Panc1 (cell line): ENCODE measurements around the gene FNBP1L. TPM values are rescaled to one million over a fixed set of nuclear protein-coding genes. Genes with fewer than 3 reads are reported as not detected.

Experiments
- ATAC-seq: fragments of 200-7000 bp; cut with Tn5 transposase; 2 replicates; pipeline ENCODE4 v1.9.1; 2020; ENCODE audit warnings: mild to moderate bottlenecking, moderate library complexity
- BruUV-seq: library from RNA; stranded (reverse); fragments of 400-500 nt; replicated peaks from 2 replicates; lab custom pipeline; 2021; lab: Mats Ljungman, UMichigan
- CTCF ChIA-PET: fragments of 300-600 bp; sonication (Branson Sonifier 250); formaldehyde crosslinking; loops from one replicate; lab custom pipeline; 2022; ENCODE audit warnings: antibody characterized with exemption; lab: Charles Lee
- POLR2A ChIA-PET: fragments of 300-600 bp; sonication (Branson Sonifier 250); formaldehyde crosslinking; loops from one replicate; lab custom pipeline; 2022; ENCODE audit warnings: antibody characterized with exemption; lab: Charles Lee
- DNase-seq: peaks from one replicate; pipeline ENCODE4 v3.0.0-alpha.2; 2010; ENCODE audit warnings: low read depth, low spot score
- H3K27ac ChIP-seq: 2 replicates; pipeline ENCODE4 v1.5.1; 2011; ENCODE audit warnings: mild to moderate bottlenecking, low read length, inconsistent platforms
- H3K27me3 ChIP-seq: fragments of 200-500 bp; sonication (Bioruptor generic); 2 replicates; pipeline ENCODE4 v1.6.0; 2014; ENCODE audit warnings: low read length, inconsistent platforms; ENCODE audit not compliant: control insufficient read depth, insufficient read depth
- H3K36me3 ChIP-seq: fragments of 200-500 bp; sonication (Bioruptor generic); 2 replicates; pipeline ENCODE4 v1.5.1; 2014; ENCODE audit warnings: inconsistent platforms, mild to moderate bottlenecking, low read length, moderate library complexity; ENCODE audit not compliant: control insufficient read depth, insufficient read depth
- H3K4me1 ChIP-seq: 2 replicates; pipeline ENCODE4 v1.5.1; 2011; ENCODE audit warnings: inconsistent platforms, mild to moderate bottlenecking, low read length, moderate library complexity; ENCODE audit not compliant: control insufficient read depth, insufficient read depth
- H3K4me3 ChIP-seq, 2 experiments: 2 replicates each; pipeline ENCODE4 v1.5.1; 2011 to 2012; ENCODE audit warnings: low read depth in 2 of 2, low read length in 2 of 2, mild to moderate bottlenecking in 2 of 2, inconsistent platforms in 1 of 2, moderate library complexity in 1 of 2
- H3K9me3 ChIP-seq: fragments of 200-500 bp; sonication (Bioruptor generic); 2 replicates; pipeline ENCODE4 v1.5.1; 2014; ENCODE audit warnings: low read depth, mild to moderate bottlenecking, inconsistent platforms, low read length, moderate library complexity; ENCODE audit not compliant: control insufficient read depth, insufficient read depth
- CTCF ChIP-seq: fragments of 450-650 bp; IDR thresholded peaks from 2 replicates; pipeline ENCODE4 v1.5.1; 2017; ENCODE audit warnings: mild to moderate bottlenecking
- POLR2AphosphoS5 ChIP-seq: IDR thresholded peaks from 2 replicates; pipeline ENCODE4 v1.6.1; 2012; ENCODE audit warnings: mild to moderate bottlenecking, low read depth, low read length, moderate library complexity
- SIN3A ChIP-seq: IDR thresholded peaks from 2 replicates; pipeline ENCODE4 v1.6.1; 2012; ENCODE audit warnings: low read depth, mild to moderate bottlenecking, low read length, moderate library complexity, borderline replicate concordance; ENCODE audit not compliant: insufficient read depth
- TCF7L2 ChIP-seq: IDR thresholded peaks from 2 replicates; pipeline ENCODE4 v1.6.1; 2011; ENCODE audit warnings: mild to moderate bottlenecking, low read depth, low read length, inconsistent platforms
- in situ Hi-C: cut with HindIII; loops from 2 replicates; pipeline ENCODE4 v1.10.0; 2016; ENCODE audit warnings: low sequenced_read_pairs, low pct_unique_long_range_greater_than_20kb
- intact Hi-C: fragments of 100-400 bp; cut with micrococcal nuclease; formaldehyde crosslinking; loops from one replicate; pipeline ENCODE4 v1.10.0; 2022; ENCODE audit not compliant: unreplicated experiment
- total RNA-seq: library from RNA; stranded (reverse); gene quantifications from one replicate; pipeline ENCODE4 v1.2.1, GENCODE V29; 2021; ENCODE audit not compliant: unreplicated experiment
- TF ChIP-seq, protein P1 (sequence below), 2 experiments: IDR thresholded peaks; 2 replicates each; pipeline ENCODE4 v1.6.1; 2011 to 2012; ENCODE audit warnings: low read depth in 2 of 2, control low read depth in 1 of 2, low read length in 1 of 2, mild to moderate bottlenecking in 1 of 2, moderate library complexity in 1 of 2; ENCODE audit not compliant: insufficient read depth in 1 of 2

The FNBP1L gene
- total RNA-seq, 1 experiment from 2014 or later, result 25.1 TPM

- DNase-seq, result no peak
- ChIA-PET CTCF (no interaction called here), POLR2A (no interaction called here)
- Histone ChIP-seq H3K27me3 (no peaks in the 10 kb centered on the region), H3K36me3 (no peaks in the 10 kb centered on the region), H3K9me3 (no peaks in the 10 kb centered on the region), H3K27ac (no peak overlapping the region), H3K4me1 (no peaks in the 10 kb centered on the region; the same call in 1 of the 2 replicates), H3K4me3 (no peak overlapping the region)
- no TSS peak for BruUV-seq
- TF ChIP-seq CTCF, result no peak
- TF ChIP-seq TCF7L2, result no peak
- TF ChIP-seq POLR2AphosphoS5, result no peak
- TF ChIP-seq SIN3A, result no peak
- TF ChIP-seq, protein P1, sequence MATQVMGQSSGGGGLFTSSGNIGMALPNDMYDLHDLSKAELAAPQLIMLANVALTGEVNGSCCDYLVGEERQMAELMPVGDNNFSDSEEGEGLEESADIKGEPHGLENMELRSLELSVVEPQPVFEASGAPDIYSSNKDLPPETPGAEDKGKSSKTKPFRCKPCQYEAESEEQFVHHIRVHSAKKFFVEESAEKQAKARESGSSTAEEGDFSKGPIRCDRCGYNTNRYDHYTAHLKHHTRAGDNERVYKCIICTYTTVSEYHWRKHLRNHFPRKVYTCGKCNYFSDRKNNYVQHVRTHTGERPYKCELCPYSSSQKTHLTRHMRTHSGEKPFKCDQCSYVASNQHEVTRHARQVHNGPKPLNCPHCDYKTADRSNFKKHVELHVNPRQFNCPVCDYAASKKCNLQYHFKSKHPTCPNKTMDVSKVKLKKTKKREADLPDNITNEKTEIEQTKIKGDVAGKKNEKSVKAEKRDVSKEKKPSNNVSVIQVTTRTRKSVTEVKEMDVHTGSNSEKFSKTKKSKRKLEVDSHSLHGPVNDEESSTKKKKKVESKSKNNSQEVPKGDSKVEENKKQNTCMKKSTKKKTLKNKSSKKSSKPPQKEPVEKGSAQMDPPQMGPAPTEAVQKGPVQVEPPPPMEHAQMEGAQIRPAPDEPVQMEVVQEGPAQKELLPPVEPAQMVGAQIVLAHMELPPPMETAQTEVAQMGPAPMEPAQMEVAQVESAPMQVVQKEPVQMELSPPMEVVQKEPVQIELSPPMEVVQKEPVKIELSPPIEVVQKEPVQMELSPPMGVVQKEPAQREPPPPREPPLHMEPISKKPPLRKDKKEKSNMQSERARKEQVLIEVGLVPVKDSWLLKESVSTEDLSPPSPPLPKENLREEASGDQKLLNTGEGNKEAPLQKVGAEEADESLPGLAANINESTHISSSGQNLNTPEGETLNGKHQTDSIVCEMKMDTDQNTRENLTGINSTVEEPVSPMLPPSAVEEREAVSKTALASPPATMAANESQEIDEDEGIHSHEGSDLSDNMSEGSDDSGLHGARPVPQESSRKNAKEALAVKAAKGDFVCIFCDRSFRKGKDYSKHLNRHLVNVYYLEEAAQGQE (IDR thresholded peaks at IDR 0.05; ENCODE audit: insufficient read depth in 1 of 2, low read depth in 2 of 2, low read length in 1 of 2), result no peak
- in situ Hi-C loops, result no loop called here
- ATAC-seq, result no peak
- intact Hi-C loops, result no loop called here
Measured at GRCh38 chr1:93499533-93499932, 51.6 kb downstream of the FNBP1L start.

- TF ChIP-seq SIN3A, result no peak
- TF ChIP-seq, protein P1 (IDR thresholded peaks at IDR 0.05; ENCODE audit: insufficient read depth in 1 of 2, low read depth in 2 of 2, low read length in 1 of 2), result no peak
- no peak for TF ChIP-seq TCF7L2
- no peak for TF ChIP-seq POLR2AphosphoS5
- no peak for TF ChIP-seq CTCF
- Histone ChIP-seq H3K27ac (no peak overlapping the region), H3K4me1 (no peaks in the 10 kb centered on the region; the same call in 1 of the 2 replicates), H3K27me3 (no peaks in the 10 kb centered on the region), H3K9me3 (no peaks in the 10 kb centered on the region), H3K4me3 (no peak overlapping the region), H3K36me3 (no peaks in the 10 kb centered on the region)
- CTCF ChIA-PET, result no interaction called here
- intact Hi-C loops, result no loop called here
- BruUV-seq, result no TSS peak
- DNase-seq (no peak), ATAC-seq (no peak)
- POLR2A ChIA-PET, result no interaction called here
- in situ Hi-C loops, result no loop called here
Measured at GRCh38 chr1:93500275-93500674, 52.4 kb downstream of the FNBP1L start.
